Measurements from ENCODE around the gene NEGR1.

The NEGR1 gene

DNA sequence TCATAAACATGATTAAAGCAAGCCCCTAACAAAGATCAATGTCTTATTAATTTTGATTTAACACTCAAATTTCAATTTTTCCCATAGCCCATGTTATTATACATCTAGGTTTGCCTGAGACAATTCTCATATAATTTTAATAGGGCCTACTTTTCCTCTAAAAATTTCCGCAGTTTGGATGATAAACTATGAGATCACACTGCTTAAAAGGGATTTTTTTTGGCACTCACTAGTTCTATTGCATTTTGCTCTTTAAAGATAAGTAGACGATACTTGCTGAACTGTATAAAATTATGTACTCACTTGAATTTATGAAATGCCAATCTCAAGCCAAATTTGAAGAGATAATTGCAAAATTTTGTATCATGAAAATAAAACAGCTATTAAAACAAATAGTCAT, 721.1 kb downstream of the NEGR1 start:
- DNase-seq (ENCODE audit: low read depth) = no peak

GRCh38 chr1:71559880-71560279, 722.5 kb downstream of the NEGR1 start:
- no peak for DNase-seq (ENCODE audit: low read depth)

- no peak for DNase-seq (ENCODE audit: low read depth)
These were observed 725.2 kb downstream of the NEGR1 start for GRCh38 chr1:71557138-71557537.

- no peak for DNase-seq (ENCODE audit: low read depth)
These were observed 733.9 kb downstream of the NEGR1 start for GRCh38 chr1:71548398-71548890.

DNA sequence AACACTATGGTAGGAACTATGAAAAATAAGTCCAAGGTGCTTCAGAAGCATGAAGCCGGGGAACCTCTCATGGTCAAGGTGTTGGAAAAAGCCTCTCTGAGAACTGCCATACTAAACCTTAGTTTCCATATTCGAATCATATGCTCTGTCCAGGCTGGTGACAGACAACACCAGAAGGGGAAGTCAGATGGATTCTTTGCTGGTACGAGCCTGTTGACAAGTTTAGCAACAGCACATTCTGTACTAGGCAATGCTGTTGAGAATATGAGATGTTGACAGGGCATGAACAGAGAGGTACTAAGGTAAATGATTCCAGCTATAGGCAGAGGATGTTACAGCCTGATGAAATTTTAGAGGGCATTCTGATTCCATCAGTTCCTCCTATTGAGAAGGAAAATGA, 740.2 kb downstream of the NEGR1 start:
- no peak for DNase-seq (ENCODE audit: low read depth)

- DNase-seq (ENCODE audit: low read depth) = no peak
These were observed 748.4 kb downstream of the NEGR1 start for GRCh38 chr1:71533950-71534349.

DNA sequence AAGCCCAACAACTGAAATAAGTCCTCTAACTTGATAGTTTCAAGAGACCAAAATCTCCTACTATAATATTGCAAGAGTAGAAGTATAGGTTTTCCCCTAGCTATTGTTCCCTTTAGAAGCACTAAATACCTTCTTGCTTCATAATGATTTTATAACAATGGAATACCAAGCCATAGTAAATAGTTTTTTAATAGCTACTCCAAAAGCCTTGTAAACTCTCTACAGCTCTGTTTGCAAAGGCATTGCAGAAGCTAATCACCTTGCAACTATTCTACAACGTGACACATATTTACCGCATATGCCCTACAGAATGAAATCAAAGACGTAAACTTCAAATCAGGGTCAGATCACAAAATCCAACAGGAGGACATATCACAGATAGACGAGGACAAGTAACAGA, 750.0 kb downstream of the NEGR1 start:
- no peak for DNase-seq (ENCODE audit: low read depth)

DNA sequence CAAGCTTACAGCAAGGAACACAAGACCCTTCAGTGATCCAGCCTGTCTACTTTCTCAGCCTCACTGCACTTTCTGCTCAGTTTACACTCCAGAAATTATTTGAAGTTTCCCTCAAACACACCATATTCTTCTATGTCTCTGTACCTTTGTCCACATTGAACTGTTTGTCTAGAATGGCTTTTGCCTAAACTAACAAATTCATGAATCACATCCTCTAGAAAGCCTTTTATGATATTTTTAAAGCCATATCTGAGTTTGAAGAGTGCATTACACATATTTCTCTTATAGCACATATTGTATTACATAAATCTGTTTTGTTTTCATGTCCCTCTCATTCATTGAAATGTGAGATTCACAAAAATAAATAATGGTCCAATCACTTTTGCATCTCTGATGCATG, 755.5 kb downstream of the NEGR1 start:
- DNase-seq (ENCODE audit: low read depth) = no peak

DNA sequence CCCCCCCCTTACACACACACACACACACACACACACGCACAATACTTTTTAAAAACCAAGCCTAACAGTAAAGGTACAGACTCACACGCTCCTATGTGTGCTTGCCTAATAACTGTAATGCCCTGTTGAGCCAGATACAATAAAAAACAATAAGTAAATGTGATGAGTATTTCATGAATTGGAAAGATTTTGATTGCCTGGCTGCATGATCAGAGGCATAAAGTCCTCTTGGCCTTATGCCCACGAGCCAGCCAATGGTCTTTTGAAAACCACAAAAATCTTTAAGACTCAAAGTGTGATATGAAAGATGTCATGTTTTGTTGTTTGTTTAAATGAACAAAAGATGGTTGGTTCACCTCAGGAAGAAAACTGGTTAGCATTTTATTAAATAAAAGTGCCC, 759.6 kb downstream of the NEGR1 start:
- DNase-seq (ENCODE audit: low read depth) = no peak

GRCh38 chr1:71521655-71522264, 760.6 kb downstream of the NEGR1 start:
- DNase-seq (ENCODE audit: low read depth) = no peak

DNA sequence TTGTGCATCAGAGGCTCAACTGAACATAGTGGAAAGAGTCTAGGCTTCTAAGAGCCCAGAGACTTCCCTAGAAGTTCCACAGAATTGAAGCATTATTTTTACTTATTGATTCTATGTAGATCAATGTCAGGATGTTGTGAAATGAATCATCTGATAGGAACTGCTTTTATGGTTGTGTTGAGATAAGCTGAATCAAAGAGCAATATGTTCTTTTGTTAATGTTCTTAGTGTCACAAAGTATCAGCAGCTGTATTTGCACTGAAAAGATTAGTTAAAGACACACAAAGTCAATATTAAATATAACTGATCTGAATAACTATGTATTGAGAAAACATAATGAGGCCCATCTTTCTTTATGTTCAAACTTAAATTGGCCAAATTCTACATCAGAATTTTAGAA, 770.8 kb downstream of the NEGR1 start:
- DNase-seq (ENCODE audit: low read depth) = no peak

DNA sequence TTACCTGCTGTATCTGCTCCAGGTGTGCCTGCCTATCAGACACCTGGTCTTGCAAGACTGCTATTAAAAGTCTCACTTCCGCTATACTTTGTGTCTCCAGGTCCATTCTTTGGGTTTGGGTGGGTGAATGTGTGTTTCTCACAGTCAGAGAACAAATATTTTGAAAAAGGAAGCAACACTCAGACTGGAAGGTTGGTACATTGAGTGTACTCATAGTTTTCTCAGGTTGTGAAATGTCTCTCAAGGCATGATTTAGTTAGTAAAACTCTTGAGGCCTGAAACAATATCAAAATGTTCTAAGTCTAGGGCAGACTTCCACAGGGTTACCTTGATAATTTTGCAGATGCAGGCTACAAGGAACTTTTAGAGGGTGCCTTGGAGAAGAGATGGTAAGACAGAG, 771.6 kb downstream of the NEGR1 start:
- no peak for DNase-seq (ENCODE audit: low read depth)

DNA sequence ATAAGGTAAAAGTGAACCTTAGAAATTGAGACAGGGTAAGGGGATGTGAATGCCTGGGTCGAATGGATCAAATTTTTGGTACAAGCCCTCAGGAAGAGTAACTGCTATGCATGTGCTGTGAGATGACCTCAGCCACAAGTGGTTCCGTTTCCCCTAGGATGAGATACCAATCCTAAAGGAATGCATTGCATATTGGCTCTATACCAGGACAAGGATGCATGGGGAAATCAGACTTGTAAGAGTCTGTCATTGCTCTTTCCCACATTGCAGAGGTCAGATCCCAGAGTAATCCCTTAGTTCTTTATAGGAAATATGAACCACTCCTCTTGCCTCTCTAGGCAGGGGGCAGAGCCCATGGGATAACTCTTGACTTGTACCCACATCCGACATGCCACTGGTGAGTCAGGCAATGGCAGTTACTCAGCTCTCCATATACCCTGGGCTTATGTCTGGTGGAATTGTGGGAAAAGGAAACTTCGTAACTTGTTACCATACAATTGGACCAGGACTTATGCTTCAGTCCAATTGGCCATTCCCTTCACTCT, 773.2 kb downstream of the NEGR1 start:
- no peak for DNase-seq (ENCODE audit: low read depth)

- DNase-seq (ENCODE audit: low read depth) = no peak
These were observed 780.3 kb downstream of the NEGR1 start for GRCh38 chr1:71502006-71502405.

- DNase-seq (ENCODE audit: low read depth) = no peak
These were observed 783.8 kb downstream of the NEGR1 start for GRCh38 chr1:71498542-71498941.

- DNase-seq (ENCODE audit: low read depth) = no peak
These were observed 788.2 kb downstream of the NEGR1 start for GRCh38 chr1:71494163-71494562.

GRCh38 chr1:71492298-71493041, 789.9 kb downstream of the NEGR1 start:
- no peak for DNase-seq (ENCODE audit: low read depth)

- DNase-seq (ENCODE audit: low read depth) = no peak
These were observed 791.9 kb downstream of the NEGR1 start for GRCh38 chr1:71490432-71490831.

DNA sequence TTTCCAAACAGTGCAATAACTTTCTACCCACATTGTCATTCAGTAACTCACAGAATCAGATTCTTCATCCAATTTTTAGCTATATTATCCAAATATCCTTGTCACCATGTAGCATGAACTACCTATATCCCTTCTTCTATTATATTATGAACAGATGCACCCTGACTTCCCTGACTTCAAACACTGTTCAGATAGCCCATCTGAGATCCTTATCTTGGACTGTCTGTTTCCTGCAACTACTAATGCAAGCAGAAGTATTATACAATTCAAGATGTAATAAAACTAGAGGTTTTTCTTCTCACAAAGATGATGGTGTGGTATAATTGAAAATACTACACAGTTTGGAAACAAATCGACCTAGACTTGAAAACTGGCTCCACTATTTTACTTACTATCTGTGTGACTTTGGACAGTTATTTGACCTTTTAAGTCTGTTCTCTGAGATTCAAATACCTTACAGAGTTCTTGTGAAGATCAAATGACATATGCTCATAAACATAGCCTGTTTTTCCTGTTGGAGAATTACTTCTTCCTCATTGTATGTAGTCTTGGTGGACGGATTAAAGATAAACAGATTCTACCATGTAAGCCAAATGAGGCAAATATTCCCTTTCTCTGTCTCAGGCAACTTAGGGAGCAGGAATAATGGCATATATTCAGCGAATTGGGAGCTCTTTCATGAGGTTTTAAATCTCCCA, 793.6 kb downstream of the NEGR1 start:
- no peak for DNase-seq (ENCODE audit: low read depth)

GRCh38 chr1:71473331-71473730, 809.0 kb downstream of the NEGR1 start:
- no peak for DNase-seq (ENCODE audit: low read depth)

- no peak for DNase-seq (ENCODE audit: low read depth)
These were observed 817.2 kb downstream of the NEGR1 start for GRCh38 chr1:71465093-71465492.

- no peak for DNase-seq (ENCODE audit: low read depth)
These were observed 818.3 kb downstream of the NEGR1 start for GRCh38 chr1:71464016-71464415.

GRCh38 chr1:71463144-71463543, 819.2 kb downstream of the NEGR1 start:
- DNase-seq (ENCODE audit: low read depth) = no peak
